ENCODE measurements around the gene CSMD2. TPM values are rescaled to one million over a fixed set of nuclear protein-coding genes. Genes with fewer than 3 reads are reported as not detected.

The CSMD2 gene
- total RNA-seq, 1 donor from 2014 or later, result 0.25 TPM

- DNase-seq (ENCODE audit: low spot score), result peak; percentile 74
- ATAC-seq, result peak; percentile 91
Measured at GRCh38 chr1:34060901-34061415, 104.1 kb downstream of the CSMD2 start.

GRCh38 chr1:34060187-34060730, 104.8 kb downstream of the CSMD2 start:
- ATAC-seq (no peak), DNase-seq (ENCODE audit: low spot score) (no peak)

GRCh38 chr1:34057347-34058130, 107.5 kb downstream of the CSMD2 start:
- ATAC-seq, result no peak
- DNase-seq (ENCODE audit: low spot score), result no peak

GRCh38 chr1:34055818-34056217, 109.2 kb downstream of the CSMD2 start:
- DNase-seq (ENCODE audit: low spot score), result no peak
- ATAC-seq, result no peak

GRCh38 chr1:34054920-34055319, 110.1 kb downstream of the CSMD2 start:
- ATAC-seq (no peak), DNase-seq (ENCODE audit: low spot score) (no peak)

- no peak for ATAC-seq
- DNase-seq (ENCODE audit: low spot score), result no peak
Measured at GRCh38 chr1:34053660-34054059, 111.4 kb downstream of the CSMD2 start.

GRCh38 chr1:34052565-34052964, 112.5 kb downstream of the CSMD2 start:
- DNase-seq (ENCODE audit: low spot score) (no peak), ATAC-seq (no peak)

GRCh38 chr1:34050709-34051485, 114.1 kb downstream of the CSMD2 start:
- ATAC-seq (no peak), DNase-seq (ENCODE audit: low spot score) (no peak)

- ATAC-seq, result no peak
- DNase-seq (ENCODE audit: low spot score), result no peak
Measured at GRCh38 chr1:34049994-34050393, 115.0 kb downstream of the CSMD2 start.

- no peak for DNase-seq (ENCODE audit: low spot score)
- no peak for ATAC-seq
Measured at GRCh38 chr1:34049477-34049876, 115.6 kb downstream of the CSMD2 start.

- DNase-seq (ENCODE audit: low spot score), result no peak
- ATAC-seq, result no peak
Measured at GRCh38 chr1:34037856-34038255, 127.2 kb downstream of the CSMD2 start.

GRCh38 chr1:34037109-34037508, 127.9 kb downstream of the CSMD2 start:
- DNase-seq (ENCODE audit: low spot score) (no peak), ATAC-seq (no peak)

GRCh38 chr1:34034036-34034435, 131.0 kb downstream of the CSMD2 start:
- DNase-seq (ENCODE audit: low spot score) (no peak), ATAC-seq (no peak)

- DNase-seq (ENCODE audit: low spot score), result no peak
- no peak for ATAC-seq
Measured at GRCh38 chr1:34029954-34030353, 135.1 kb downstream of the CSMD2 start.

- ATAC-seq, result no peak
- no peak for DNase-seq (ENCODE audit: low spot score)
Measured at GRCh38 chr1:34029515-34029914, 135.5 kb downstream of the CSMD2 start.

- no peak for ATAC-seq
- DNase-seq (ENCODE audit: low spot score), result no peak
Measured at GRCh38 chr1:34028381-34029055, 136.5 kb downstream of the CSMD2 start.

GRCh38 chr1:34025675-34026074, 139.4 kb downstream of the CSMD2 start:
- DNase-seq (ENCODE audit: low spot score) (no peak), ATAC-seq (no peak)

GRCh38 chr1:34024485-34024884, 140.5 kb downstream of the CSMD2 start:
- DNase-seq (ENCODE audit: low spot score) (no peak), ATAC-seq (no peak)

- ATAC-seq, result peak; percentile 52
Measured at GRCh38 chr1:34019741-34020552, 145.1 kb downstream of the CSMD2 start.

GRCh38 chr1:34018285-34018684, 146.7 kb downstream of the CSMD2 start:
- no peak for ATAC-seq

More at GRCh38 chr1:34019741-34020552, 145.1 kb downstream of the CSMD2 start:
- DNase-seq (ENCODE audit: low spot score), result no peak

More at GRCh38 chr1:34018285-34018684, 146.7 kb downstream of the CSMD2 start:
- no peak for DNase-seq (ENCODE audit: low spot score)
